ENCODE results near the gene CCDC127. TPM values are rescaled to one million over a fixed set of nuclear protein-coding genes. Genes with fewer than 3 reads are reported as not detected.

Gene CCDC127
- total RNA-seq, 1 experiment from 2014 or later = 5.4 TPM

DNA sequence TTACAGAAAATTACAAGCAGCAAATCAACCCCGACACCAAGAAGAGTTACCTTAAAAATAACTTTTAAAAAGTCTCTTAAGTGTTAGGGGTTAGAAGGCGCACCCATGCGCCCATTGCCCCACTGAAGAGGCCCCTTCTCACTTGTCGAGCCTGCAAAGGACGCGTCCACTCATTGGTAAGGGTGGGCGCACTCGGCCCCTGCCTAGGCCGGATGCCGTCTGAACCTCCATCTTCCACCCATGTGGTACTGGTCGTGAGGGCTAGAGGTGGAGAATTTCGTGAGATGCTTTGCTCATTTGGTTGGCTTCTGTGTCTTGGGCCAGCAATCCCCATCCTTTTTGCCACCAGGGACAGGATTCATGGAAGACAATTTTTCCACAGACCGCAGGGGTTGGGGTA lies 54.1 kb downstream of the CCDC127 start:
- Histone ChIP-seq H4K20me1 (ENCODE audit: low read length) (no peaks in the 10 kb centered on the region), H3F3A (ENCODE audit: low read length, unreplicated experiment) (peaks cover 3% of the 10 kb centered on the region), H3K4me3 (ENCODE audit: low read length) (no peak overlapping the region), H2AFZ (ENCODE audit: low read length) (no peak overlapping the region), H3K9ac (ENCODE audit: low read length) (no peak overlapping the region), H3K36me3 (ENCODE audit: low read depth, low read length) (no peaks in the 10 kb centered on the region), H3K27me3 (ENCODE audit: low read length) (no peaks in the 10 kb centered on the region), H3K27ac (ENCODE audit: low read length) (no peak overlapping the region), H3K9me3 (ENCODE audit: low read length) (no peaks in the 10 kb centered on the region), H3K4me1 (ENCODE audit: insufficient read depth, low read length) (peaks cover 29% of the 10 kb centered on the region), H3K4me2 (ENCODE audit: low read length) (no peak overlapping the region), H3K79me2 (ENCODE audit: low read length) (no peaks in the 10 kb centered on the region), H3K9me2 (replicated peaks; ENCODE audit: low read length) (no peaks in the 10 kb centered on the region)
- no peak for ATAC-seq
- POLR2A ChIA-PET (ENCODE audit: unreplicated experiment) = no interaction called here
- no TSS peak for BruUV-seq (replicated peaks)
- CTCF ChIA-PET = no interaction called here
- DNase-seq = no peak
- intact Hi-C loops (cut with micrococcal nuclease) = no loop called here
- TF ChIP-seq EZH2phosphoT487 (IDR thresholded peaks at IDR 0.05; ENCODE audit: borderline replicate concordance, low read length) (no peak), EZH2 (IDR thresholded peaks at IDR 0.05; ENCODE audit: low read length, unreplicated experiment) (no peak), CTCF (conservative IDR thresholded peaks at IDR 0.05; ENCODE audit: low read depth, low read length) (no peak)

GRCh38 chr5:163338-163620 lies 54.7 kb downstream of the CCDC127 start:
- no peaks in the 10 kb centered on the region for H3K27me3 ChIP-seq (ENCODE audit: low read length)
- H3K9me2 ChIP-seq (replicated peaks; ENCODE audit: low read length) = no peaks in the 10 kb centered on the region
- H3K4me1 ChIP-seq (ENCODE audit: insufficient read depth, low read length) = peaks cover 24% of the 10 kb centered on the region
- H3K9ac ChIP-seq (ENCODE audit: low read length) = no peak overlapping the region
- intact Hi-C loops (cut with micrococcal nuclease) = no loop called here
- H4K20me1 ChIP-seq (ENCODE audit: low read length) = no peaks in the 10 kb centered on the region
- ATAC-seq = no peak
- H3F3A ChIP-seq (ENCODE audit: low read length, unreplicated experiment) = peaks cover 3% of the 10 kb centered on the region
- POLR2A ChIA-PET (ENCODE audit: unreplicated experiment) = no interaction called here
- H3K27ac ChIP-seq (ENCODE audit: low read length) = no peak overlapping the region
- H3K4me2 ChIP-seq (ENCODE audit: low read length) = no peak overlapping the region
- no peak for DNase-seq
- H2AFZ ChIP-seq (ENCODE audit: low read length) = no peak overlapping the region
- no peak overlapping the region for H3K4me3 ChIP-seq (ENCODE audit: low read length)
- no peaks in the 10 kb centered on the region for H3K36me3 ChIP-seq (ENCODE audit: low read depth, low read length)
- TF ChIP-seq CTCF (conservative IDR thresholded peaks at IDR 0.05; ENCODE audit: low read depth, low read length) (no peak), EZH2 (IDR thresholded peaks at IDR 0.05; ENCODE audit: low read length, unreplicated experiment) (no peak), EZH2phosphoT487 (IDR thresholded peaks at IDR 0.05; ENCODE audit: borderline replicate concordance, low read length) (no peak)
- H3K79me2 ChIP-seq (ENCODE audit: low read length) = no peaks in the 10 kb centered on the region
- H3K9me3 ChIP-seq (ENCODE audit: low read length) = no peaks in the 10 kb centered on the region
- BruUV-seq (replicated peaks) = no TSS peak
- CTCF ChIA-PET = no interaction called here

DNA sequence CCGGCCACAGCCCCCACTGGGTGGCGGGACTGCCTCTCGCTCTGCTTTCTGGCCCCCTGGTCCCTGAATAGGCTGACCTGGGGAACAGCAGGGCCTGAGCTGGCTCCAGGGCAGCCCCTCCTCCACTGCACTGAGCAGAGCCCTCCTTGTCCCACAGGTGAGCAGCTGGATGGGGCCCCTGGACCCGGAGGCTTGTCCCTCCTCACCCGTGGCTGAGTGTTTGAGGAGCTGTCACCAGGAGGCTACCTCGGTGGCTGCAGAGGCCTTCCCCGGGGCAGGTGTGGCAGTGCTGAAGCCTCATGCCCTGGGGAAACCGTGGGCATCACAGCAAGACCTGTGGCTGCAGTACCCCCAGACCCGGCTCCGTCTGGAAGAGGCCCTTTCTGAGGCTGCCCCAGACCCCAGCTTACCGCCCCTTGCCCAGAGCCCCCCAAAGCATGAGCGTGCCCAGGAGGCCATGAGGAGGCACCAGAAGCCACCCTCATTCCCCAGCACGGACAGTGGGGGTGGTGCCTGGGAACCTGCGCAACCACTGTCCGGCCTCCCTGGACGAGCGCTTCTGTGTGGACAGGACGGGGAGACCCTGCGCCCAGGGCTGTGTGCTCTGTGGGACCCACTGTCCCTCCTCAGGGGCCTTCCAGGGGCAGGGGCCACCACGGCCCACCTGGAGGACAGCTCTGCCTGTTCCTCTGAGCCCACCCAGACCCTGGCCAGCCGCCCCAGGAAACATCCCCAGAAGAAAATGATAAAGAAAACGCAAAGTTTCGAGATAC lies 55.2 kb downstream of the CCDC127 start:
- H3K27me3 ChIP-seq (ENCODE audit: low read length) = no peaks in the 10 kb centered on the region
- TF ChIP-seq EZH2 (IDR thresholded peaks at IDR 0.05; ENCODE audit: low read length, unreplicated experiment) (no peak), EZH2phosphoT487 (IDR thresholded peaks at IDR 0.05; ENCODE audit: borderline replicate concordance, low read length) (no peak), CTCF (conservative IDR thresholded peaks at IDR 0.05; ENCODE audit: low read depth, low read length) (no peak)
- no peak overlapping the region for H3K4me2 ChIP-seq (ENCODE audit: low read length)
- ATAC-seq (no peak), DNase-seq (no peak)
- no peaks in the 10 kb centered on the region for H3K9me2 ChIP-seq (replicated peaks; ENCODE audit: low read length)
- H3K4me3 ChIP-seq (ENCODE audit: low read length) = no peak overlapping the region
- no peaks in the 10 kb centered on the region for H3K9me3 ChIP-seq (ENCODE audit: low read length)
- H3K36me3 ChIP-seq (ENCODE audit: low read depth, low read length) = no peaks in the 10 kb centered on the region
- H3K9ac ChIP-seq (ENCODE audit: low read length) = no peak overlapping the region
- ChIA-PET POLR2A (ENCODE audit: unreplicated experiment) (no interaction called here), CTCF (no interaction called here)
- no peaks in the 10 kb centered on the region for H3K79me2 ChIP-seq (ENCODE audit: low read length)
- peaks cover 3% of the 10 kb centered on the region for H3F3A ChIP-seq (ENCODE audit: low read length, unreplicated experiment)
- intact Hi-C loops (cut with micrococcal nuclease) = no loop called here
- H3K4me1 ChIP-seq (ENCODE audit: insufficient read depth, low read length) = peaks cover 19% of the 10 kb centered on the region
- H3K27ac ChIP-seq (ENCODE audit: low read length) = no peak overlapping the region
- no TSS peak for BruUV-seq (replicated peaks)
- H2AFZ ChIP-seq (ENCODE audit: low read length) = no peak overlapping the region
- H4K20me1 ChIP-seq (ENCODE audit: low read length) = no peaks in the 10 kb centered on the region
